Kidney epithelial cell (primary cell): ENCODE measurements around the gene CCDC88C. TPM values are rescaled to one million over a fixed set of nuclear protein-coding genes. Genes with fewer than 3 reads are reported as not detected.

Experiments used
- DNase-seq: peaks from one replicate; pipeline ENCODE4 v3.0.0-alpha.2; 2010; ENCODE audit warnings: low read depth
- H3K27me3 ChIP-seq: 2 replicates; pipeline ENCODE4 v1.6.0; 2011; ENCODE audit warnings: low read length; ENCODE audit not compliant: control insufficient read depth, insufficient read depth
- H3K36me3 ChIP-seq: 2 replicates; pipeline ENCODE4 v1.5.1; 2011; ENCODE audit warnings: low read length; ENCODE audit not compliant: control insufficient read depth, insufficient read depth
- H3K4me3 ChIP-seq: 2 replicates; pipeline ENCODE4 v1.5.1; 2011; ENCODE audit warnings: low read depth, mild to moderate bottlenecking, control low read depth, low read length
- total RNA-seq: library from RNA; depleted of rRNA; stranded (reverse); fragments of >200 nt; gene quantifications from 2 replicates; pipeline ENCODE4 v1.2.3, GENCODE V29; 2015
- TF ChIP-seq, protein P1 (sequence below): IDR thresholded peaks from 2 replicates; pipeline ENCODE4 v1.5.1; 2011; ENCODE audit warnings: mild to moderate bottlenecking, moderate library complexity, low read length, control low read depth, inconsistent platforms; ENCODE audit not compliant: insufficient read depth, poor library complexity, severe bottlenecking

Gene CCDC88C
- total RNA-seq, 1 donor from 2014 or later, result 22.4 TPM

GRCh38 chr14:91402771-91403600, 14.6 kb downstream of the CCDC88C start:
- no peak for DNase-seq
- no peaks in the 10 kb centered on the region for H3K27me3 ChIP-seq

DNA sequence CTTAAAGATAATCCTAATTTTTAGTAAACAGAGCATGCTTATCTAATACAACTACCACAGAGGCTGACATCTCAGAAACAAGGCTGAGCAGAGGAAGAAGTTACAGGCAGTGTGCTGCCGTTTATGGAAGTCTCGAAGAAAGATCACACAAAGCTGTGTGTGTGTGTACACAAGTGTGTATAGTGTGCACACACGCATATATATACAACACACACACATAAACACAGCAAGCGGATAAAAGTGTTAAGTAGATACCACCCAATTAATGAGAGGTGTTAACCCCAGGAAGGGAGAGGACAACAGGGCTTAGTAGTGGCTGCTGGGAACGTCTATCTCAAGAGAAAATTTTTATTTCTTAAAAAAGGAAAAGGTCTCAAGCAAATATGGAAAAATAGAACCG, 15.3 kb downstream of the CCDC88C start:
- DNase-seq, result no peak
- H3K36me3 ChIP-seq, result no peaks in the 10 kb centered on the region
- no peaks in the 10 kb centered on the region for H3K27me3 ChIP-seq
- TF ChIP-seq, protein P1, sequence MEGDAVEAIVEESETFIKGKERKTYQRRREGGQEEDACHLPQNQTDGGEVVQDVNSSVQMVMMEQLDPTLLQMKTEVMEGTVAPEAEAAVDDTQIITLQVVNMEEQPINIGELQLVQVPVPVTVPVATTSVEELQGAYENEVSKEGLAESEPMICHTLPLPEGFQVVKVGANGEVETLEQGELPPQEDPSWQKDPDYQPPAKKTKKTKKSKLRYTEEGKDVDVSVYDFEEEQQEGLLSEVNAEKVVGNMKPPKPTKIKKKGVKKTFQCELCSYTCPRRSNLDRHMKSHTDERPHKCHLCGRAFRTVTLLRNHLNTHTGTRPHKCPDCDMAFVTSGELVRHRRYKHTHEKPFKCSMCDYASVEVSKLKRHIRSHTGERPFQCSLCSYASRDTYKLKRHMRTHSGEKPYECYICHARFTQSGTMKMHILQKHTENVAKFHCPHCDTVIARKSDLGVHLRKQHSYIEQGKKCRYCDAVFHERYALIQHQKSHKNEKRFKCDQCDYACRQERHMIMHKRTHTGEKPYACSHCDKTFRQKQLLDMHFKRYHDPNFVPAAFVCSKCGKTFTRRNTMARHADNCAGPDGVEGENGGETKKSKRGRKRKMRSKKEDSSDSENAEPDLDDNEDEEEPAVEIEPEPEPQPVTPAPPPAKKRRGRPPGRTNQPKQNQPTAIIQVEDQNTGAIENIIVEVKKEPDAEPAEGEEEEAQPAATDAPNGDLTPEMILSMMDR, result no peak
- no peak overlapping the region for H3K4me3 ChIP-seq

More at GRCh38 chr14:91402771-91403600, 14.6 kb downstream of the CCDC88C start:
- Histone ChIP-seq H3K4me3 (no peak overlapping the region), H3K36me3 (no peaks in the 10 kb centered on the region)
- TF ChIP-seq, protein P1, result no peak

- Histone ChIP-seq H3K27me3 (no peaks in the 10 kb centered on the region), H3K4me3 (no peak overlapping the region), H3K36me3 (no peaks in the 10 kb centered on the region)
- TF ChIP-seq, protein P1, result no peak
- no peak for DNase-seq
Observed at GRCh38 chr14:91401751-91402150, 15.9 kb downstream of the CCDC88C start.

- TF ChIP-seq, protein P1, result no peak
- DNase-seq, result no peak
- Histone ChIP-seq H3K36me3 (no peaks in the 10 kb centered on the region), H3K27me3 (no peaks in the 10 kb centered on the region), H3K4me3 (no peak overlapping the region)
Observed at GRCh38 chr14:91400696-91401095, 16.9 kb downstream of the CCDC88C start.

DNA sequence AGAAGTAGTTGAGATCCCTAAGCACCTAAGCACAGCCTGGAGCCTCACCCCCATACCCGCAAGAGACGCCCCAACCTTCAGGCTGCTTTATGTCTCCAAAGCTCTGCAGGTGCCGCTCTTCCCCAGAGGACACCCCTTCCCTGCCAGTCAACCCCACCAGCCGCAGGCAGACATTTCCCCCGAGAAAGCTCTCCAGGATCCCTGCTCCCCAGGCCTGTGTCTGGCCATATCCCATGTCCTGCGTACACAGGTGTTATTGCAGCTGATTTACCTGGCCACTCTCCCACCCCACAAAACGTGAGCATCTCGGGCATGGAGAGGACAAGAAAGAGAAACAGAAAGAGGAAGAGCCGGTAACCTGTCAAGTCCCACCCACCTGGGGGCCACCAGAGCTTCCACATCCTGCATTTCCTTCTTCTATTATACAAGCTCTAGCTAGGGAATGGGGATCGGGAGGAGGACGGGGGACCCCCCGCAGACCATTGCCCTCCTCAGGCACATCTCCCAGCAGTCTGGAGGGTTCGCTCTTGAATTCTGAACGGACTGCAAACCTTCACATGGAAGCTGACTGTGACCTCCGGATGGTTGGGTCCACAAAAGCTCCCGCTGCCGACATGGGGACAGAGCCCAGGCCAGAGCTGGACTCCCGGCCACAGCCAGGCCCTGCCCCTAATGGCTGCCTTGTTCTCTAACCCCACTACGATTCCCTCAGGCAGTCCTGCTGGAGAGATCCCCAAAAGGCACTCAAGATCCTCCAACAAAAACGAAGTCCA, 17.6 kb downstream of the CCDC88C start:
- H3K27me3 ChIP-seq, result no peaks in the 10 kb centered on the region
- TF ChIP-seq, protein P1, result no peak
- no peak overlapping the region for H3K4me3 ChIP-seq
- H3K36me3 ChIP-seq, result no peaks in the 10 kb centered on the region
- no peak for DNase-seq
